Measurements from ENCODE around the gene PTEN.

GRCh38 chr10:87866412-87866974, 3.1 kb downstream of the PTEN start:
- TF ChIP-seq RAD21 (IDR thresholded peaks at IDR 0.05; ENCODE audit: low read depth) (no peak), TEAD4 (IDR thresholded peaks at IDR 0.05) (no peak), EP300 (IDR thresholded peaks at IDR 0.05; ENCODE audit: borderline replicate concordance) (no peak)
